Adrenal gland (tissue), 12 donors: Measurements from ENCODE around the gene GPR157. TPM values are rescaled to one million over a fixed set of nuclear protein-coding genes. Genes with fewer than 3 reads are reported as not detected.
A peak's percentile ranks its signal among the peaks of the same experiment; 100 is the strongest.

Experiments
- DNase-seq, 7 donors: peaks; one replicate each; pipeline ENCODE4 v3.0.0-alpha.2; 2019 to 2020
- H3K27ac ChIP-seq, 5 donors: fragments of 200-600 bp; sonication (generic) in 4 of 5; 1 replicate in 3 of 5; 2 replicates in 2 of 5; pipeline versions ENCODE4 v1.5.1 to v1.8.0; 2016 to 2020; ENCODE audit warnings: mild to moderate bottlenecking in 1 of 5
- H3K27me3 ChIP-seq: fragments of 200-600 bp; 2 replicates; pipeline ENCODE4 v1.8.0; 2021
- H3K36me3 ChIP-seq, 2 donors: fragments of 200-600 bp; replicated peaks in 1 of 2; 1 replicate in 1 of 2; 2 replicates in 1 of 2; pipeline versions ENCODE4 v1.5.1 to v1.8.0; 2018 to 2022
- H3K4me1 ChIP-seq, 2 donors: fragments of 200-600 bp; replicated peaks in 1 of 2; 1 replicate in 1 of 2; 2 replicates in 1 of 2; pipeline versions ENCODE4 v1.5.1 to v1.8.0; 2018 to 2021
- H3K4me3 ChIP-seq, 4 donors: fragments of 200-600 bp; sonication (generic) in 3 of 4; one replicate each; pipeline ENCODE4 v1.5.1; 2016 to 2018
- H3K9me3 ChIP-seq, 3 donors: fragments of 200-600 bp; sonication (generic) in 1 of 3; replicated peaks in 1 of 3; 1 replicate in 2 of 3; 2 replicates in 1 of 3; pipeline versions ENCODE4 v1.5.1 to v1.8.0; 2016 to 2021
- CTCF ChIP-seq, 6 experiments: fragments of 450-650 bp in 4 of 6; fragments of 200-600 bp in 2 of 6; sonication (generic) in 1 of 6; IDR thresholded peaks; 1 replicate in 5 of 6; 2 replicates in 1 of 6; pipeline versions ENCODE4 v1.5.1 to v1.8.0; 2016 to 2021; ENCODE audit warnings: antibody characterized with exemption in 6 of 6, mild to moderate bottlenecking in 2 of 6, moderate library complexity in 1 of 6
- POLR2A ChIP-seq, 2 donors: fragments of 450-650 bp; IDR thresholded peaks; one replicate each; pipeline ENCODE4 v1.6.1; 2017; ENCODE audit warnings: antibody characterized with exemption in 2 of 2, mild to moderate bottlenecking in 2 of 2, moderate library complexity in 1 of 2
- WGBS, 4 donors: extraction: QIAGEN DNeasy Blood & Tissue Kit in 2 of 4; methylation state at CpG; one replicate each; pipeline versions ENCODE4 v1.1.5 to v1.1.7; 2013 to 2017; 5-methylcytosine and 5-hydroxymethylcytosine counted together
- intact Hi-C, 2 donors: fragments of 100-400 bp; cut with DNase I; formaldehyde crosslinking; loops; one replicate each; pipeline versions ENCODE4 v1.14.1 to v1.15.0; 2022 to 2023
- polyA plus RNA-seq, 3 donors: library from polyadenylated mRNA; stranded (reverse); fragments of 200-250 nt in 2 of 3; fragments of 350-450 nt in 1 of 3; fragmentation: Illumina TruSeq in 1 of 3; extraction: RNeasy Lipid Tissue Mini Kit (QIAGEN cat#74804) in 1 of 3; gene quantifications; one replicate each; pipeline ENCODE4 v1.2.3, GENCODE V29; 2013 to 2014
- total RNA-seq, 9 donors: library from RNA; depleted of rRNA in 4 of 9; stranded (reverse); fragments of >200 nt in 4 of 9; fragments of 120-200 nt in 1 of 9; fragmentation: NEBNext Ultra II Directional in 1 of 9; extraction: Animal tissue kit (Norgen Biotek cat#: 25700) in 1 of 9; gene quantifications; one replicate each; pipeline versions ENCODE4 v1.1.0 to v1.2.4, GENCODE V29; 2013 to 2023
- donor health status: healthy with polysubstance abuse.
- donor health status: Bipolar disorder and iron deficiency.
- donor health status: DM: yes; HTN: yes; CAD: no.
- donor health status: DM: no; HTN: no; CAD: no.
- donor health status: DM: no; HTN: no; CAD: no.
- donor health status: DM: yes; HTN: yes; CAD: no.

GPR157 gene
- total and polyA plus RNA-seq, 12 donors = 2.0 to 16.8 (median 7.5) TPM

- intact Hi-C loops = no loop called here
- WGBS, 4 donors = 49 to 90% (median 70%) methylated on average over 2 of the region's 2 CpGs
- Histone ChIP-seq H3K4me1 (no peaks in the 10 kb centered on the region), H3K27ac (no peak overlapping the region), H3K36me3 (no peaks in the 10 kb centered on the region), H3K4me3 (no peak overlapping the region), H3K9me3 (no peaks in the 10 kb centered on the region), H3K27me3 (no peaks in the 10 kb centered on the region)
- no peak for DNase-seq
- TF ChIP-seq POLR2A (IDR thresholded peaks at IDR 0.05) = no peak
- no peak for TF ChIP-seq CTCF (IDR thresholded peaks at IDR 0.05)
These were observed 42.1 kb downstream of the GPR157 start for GRCh38 chr1:9086796-9087195.

GRCh38 chr1:9086045-9086444, 42.9 kb downstream of the GPR157 start:
- TF ChIP-seq POLR2A (IDR thresholded peaks at IDR 0.05) (no peak), CTCF (IDR thresholded peaks at IDR 0.05) (no peak)
- WGBS, 4 donors = 55 to 81% (median 78%) methylated on average over 5 of the region's 5 CpGs
- Histone ChIP-seq H3K27ac (no peak overlapping the region), H3K4me1 (no peaks in the 10 kb centered on the region), H3K27me3 (no peaks in the 10 kb centered on the region), H3K36me3 (no peaks in the 10 kb centered on the region), H3K4me3 (no peak overlapping the region), H3K9me3 (no peaks in the 10 kb centered on the region)
- intact Hi-C loops = no loop called here
- DNase-seq = no peak

- intact Hi-C loops = no loop called here
- no peak overlapping the region for H3K4me3 ChIP-seq
- no peak overlapping the region for H3K27ac ChIP-seq
- DNase-seq = no peak
- no peak for TF ChIP-seq POLR2A (IDR thresholded peaks at IDR 0.05)
- H3K4me1 ChIP-seq = no peaks in the 10 kb centered on the region
- WGBS, 4 donors = 76 to 85% (median 80%) methylated on average over 6 to 7 of the region's 7 CpGs
- no peaks in the 10 kb centered on the region for H3K9me3 ChIP-seq
- H3K36me3 ChIP-seq = no peaks in the 10 kb centered on the region
- no peaks in the 10 kb centered on the region for H3K27me3 ChIP-seq
These were observed 43.5 kb downstream of the GPR157 start for GRCh38 chr1:9085306-9085940.

GRCh38 chr1:9084906-9085305, 44.0 kb downstream of the GPR157 start:
- no peak overlapping the region for H3K27ac ChIP-seq
- TF ChIP-seq CTCF (IDR thresholded peaks at IDR 0.05) (no peak), POLR2A (IDR thresholded peaks at IDR 0.05) (no peak)
- intact Hi-C loops = no loop called here
- WGBS, 4 donors = 43 to 66% (median 55%) methylated on average over 7 to 8 of the region's 8 CpGs
- no peaks in the 10 kb centered on the region for H3K27me3 ChIP-seq
- H3K4me3 ChIP-seq = no peak overlapping the region
- no peaks in the 10 kb centered on the region for H3K9me3 ChIP-seq
- no peaks in the 10 kb centered on the region for H3K36me3 ChIP-seq
- H3K4me1 ChIP-seq = no peaks in the 10 kb centered on the region
- peak in 5 of 7 donors; percentile 31 to 69 (median 52) for DNase-seq

- TF ChIP-seq CTCF (IDR thresholded peaks at IDR 0.05) = no peak
- TF ChIP-seq POLR2A (IDR thresholded peaks at IDR 0.05) = no peak
- WGBS, 4 donors = 84 to 93% (median 90%) methylated on average over 3 of the region's 3 CpGs
- intact Hi-C loops = no loop called here
- Histone ChIP-seq H3K4me3 (no peak overlapping the region), H3K27me3 (no peaks in the 10 kb centered on the region), H3K27ac (no peak overlapping the region), H3K36me3 (no peaks in the 10 kb centered on the region), H3K4me1 (peaks cover 0 to 4% of the 10 kb centered on the region in 2 donors), H3K9me3 (no peaks in the 10 kb centered on the region)
- no peak for DNase-seq
These were observed 47.4 kb downstream of the GPR157 start for GRCh38 chr1:9081473-9081872.
